HL-60 (cell line): Measurements from ENCODE around the gene TRIM31.
"Not testable (repeated sequence)": the region's sequence is repeated elsewhere in the genome, so short reads cannot be mapped to it uniquely, and the experiment has no call there.

ENCODE experiments used
- POLR2AphosphoS5 ChIP-seq: IDR thresholded peaks from 2 replicates; pipeline ENCODE4 v1.6.1; 2012; ENCODE audit warnings: low read depth
- TF ChIP-seq, protein P1 (sequence below): IDR thresholded peaks from one replicate; pipeline ENCODE4 v1.5.1; 2011; ENCODE audit warnings: low read length, control low read depth, inconsistent platforms; ENCODE audit not compliant: insufficient read depth
- TF ChIP-seq, protein P2 (sequence below): IDR thresholded peaks from 2 replicates; pipeline ENCODE4 v1.6.1; 2012; ENCODE audit warnings: low read depth; ENCODE audit not compliant: insufficient replicate concordance

GRCh38 chr6:30118691-30119090, 5.8 kb upstream of the TRIM31 start:
- TF ChIP-seq, protein P1, sequence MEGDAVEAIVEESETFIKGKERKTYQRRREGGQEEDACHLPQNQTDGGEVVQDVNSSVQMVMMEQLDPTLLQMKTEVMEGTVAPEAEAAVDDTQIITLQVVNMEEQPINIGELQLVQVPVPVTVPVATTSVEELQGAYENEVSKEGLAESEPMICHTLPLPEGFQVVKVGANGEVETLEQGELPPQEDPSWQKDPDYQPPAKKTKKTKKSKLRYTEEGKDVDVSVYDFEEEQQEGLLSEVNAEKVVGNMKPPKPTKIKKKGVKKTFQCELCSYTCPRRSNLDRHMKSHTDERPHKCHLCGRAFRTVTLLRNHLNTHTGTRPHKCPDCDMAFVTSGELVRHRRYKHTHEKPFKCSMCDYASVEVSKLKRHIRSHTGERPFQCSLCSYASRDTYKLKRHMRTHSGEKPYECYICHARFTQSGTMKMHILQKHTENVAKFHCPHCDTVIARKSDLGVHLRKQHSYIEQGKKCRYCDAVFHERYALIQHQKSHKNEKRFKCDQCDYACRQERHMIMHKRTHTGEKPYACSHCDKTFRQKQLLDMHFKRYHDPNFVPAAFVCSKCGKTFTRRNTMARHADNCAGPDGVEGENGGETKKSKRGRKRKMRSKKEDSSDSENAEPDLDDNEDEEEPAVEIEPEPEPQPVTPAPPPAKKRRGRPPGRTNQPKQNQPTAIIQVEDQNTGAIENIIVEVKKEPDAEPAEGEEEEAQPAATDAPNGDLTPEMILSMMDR: not testable (repeated sequence)
- TF ChIP-seq, protein P2, sequence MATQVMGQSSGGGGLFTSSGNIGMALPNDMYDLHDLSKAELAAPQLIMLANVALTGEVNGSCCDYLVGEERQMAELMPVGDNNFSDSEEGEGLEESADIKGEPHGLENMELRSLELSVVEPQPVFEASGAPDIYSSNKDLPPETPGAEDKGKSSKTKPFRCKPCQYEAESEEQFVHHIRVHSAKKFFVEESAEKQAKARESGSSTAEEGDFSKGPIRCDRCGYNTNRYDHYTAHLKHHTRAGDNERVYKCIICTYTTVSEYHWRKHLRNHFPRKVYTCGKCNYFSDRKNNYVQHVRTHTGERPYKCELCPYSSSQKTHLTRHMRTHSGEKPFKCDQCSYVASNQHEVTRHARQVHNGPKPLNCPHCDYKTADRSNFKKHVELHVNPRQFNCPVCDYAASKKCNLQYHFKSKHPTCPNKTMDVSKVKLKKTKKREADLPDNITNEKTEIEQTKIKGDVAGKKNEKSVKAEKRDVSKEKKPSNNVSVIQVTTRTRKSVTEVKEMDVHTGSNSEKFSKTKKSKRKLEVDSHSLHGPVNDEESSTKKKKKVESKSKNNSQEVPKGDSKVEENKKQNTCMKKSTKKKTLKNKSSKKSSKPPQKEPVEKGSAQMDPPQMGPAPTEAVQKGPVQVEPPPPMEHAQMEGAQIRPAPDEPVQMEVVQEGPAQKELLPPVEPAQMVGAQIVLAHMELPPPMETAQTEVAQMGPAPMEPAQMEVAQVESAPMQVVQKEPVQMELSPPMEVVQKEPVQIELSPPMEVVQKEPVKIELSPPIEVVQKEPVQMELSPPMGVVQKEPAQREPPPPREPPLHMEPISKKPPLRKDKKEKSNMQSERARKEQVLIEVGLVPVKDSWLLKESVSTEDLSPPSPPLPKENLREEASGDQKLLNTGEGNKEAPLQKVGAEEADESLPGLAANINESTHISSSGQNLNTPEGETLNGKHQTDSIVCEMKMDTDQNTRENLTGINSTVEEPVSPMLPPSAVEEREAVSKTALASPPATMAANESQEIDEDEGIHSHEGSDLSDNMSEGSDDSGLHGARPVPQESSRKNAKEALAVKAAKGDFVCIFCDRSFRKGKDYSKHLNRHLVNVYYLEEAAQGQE: not testable (repeated sequence)
- not testable (repeated sequence) for TF ChIP-seq POLR2AphosphoS5
